Measurements from ENCODE around the gene CACNB4. TPM values are rescaled to one million over a fixed set of nuclear protein-coding genes. Genes with fewer than 3 reads are reported as not detected.

Gene CACNB4
- total and polyA plus RNA-seq, 8 donors = 0.34 to 1.3 (median 0.70) TPM

DNA sequence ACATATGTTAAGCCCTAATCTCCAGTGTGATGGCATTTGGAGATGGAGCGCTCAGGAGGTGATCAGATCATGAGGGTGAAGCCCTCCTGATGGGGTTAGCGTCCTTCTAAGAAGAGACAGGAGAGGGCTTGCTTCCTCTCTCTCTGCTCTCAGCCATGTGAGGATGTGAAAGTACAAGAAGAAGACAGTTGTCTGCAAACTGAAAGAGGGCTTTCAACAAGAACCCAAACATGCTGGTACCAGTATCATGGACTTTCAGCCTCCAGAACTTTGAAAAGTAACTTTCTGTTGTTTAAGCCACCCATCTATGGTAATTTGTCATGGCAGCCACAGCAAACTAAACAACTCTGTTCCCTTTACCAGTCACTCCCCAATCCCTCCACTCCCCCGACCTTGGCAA, 47.4 kb downstream of the CACNB4 start:
- TF ChIP-seq, protein P1, sequence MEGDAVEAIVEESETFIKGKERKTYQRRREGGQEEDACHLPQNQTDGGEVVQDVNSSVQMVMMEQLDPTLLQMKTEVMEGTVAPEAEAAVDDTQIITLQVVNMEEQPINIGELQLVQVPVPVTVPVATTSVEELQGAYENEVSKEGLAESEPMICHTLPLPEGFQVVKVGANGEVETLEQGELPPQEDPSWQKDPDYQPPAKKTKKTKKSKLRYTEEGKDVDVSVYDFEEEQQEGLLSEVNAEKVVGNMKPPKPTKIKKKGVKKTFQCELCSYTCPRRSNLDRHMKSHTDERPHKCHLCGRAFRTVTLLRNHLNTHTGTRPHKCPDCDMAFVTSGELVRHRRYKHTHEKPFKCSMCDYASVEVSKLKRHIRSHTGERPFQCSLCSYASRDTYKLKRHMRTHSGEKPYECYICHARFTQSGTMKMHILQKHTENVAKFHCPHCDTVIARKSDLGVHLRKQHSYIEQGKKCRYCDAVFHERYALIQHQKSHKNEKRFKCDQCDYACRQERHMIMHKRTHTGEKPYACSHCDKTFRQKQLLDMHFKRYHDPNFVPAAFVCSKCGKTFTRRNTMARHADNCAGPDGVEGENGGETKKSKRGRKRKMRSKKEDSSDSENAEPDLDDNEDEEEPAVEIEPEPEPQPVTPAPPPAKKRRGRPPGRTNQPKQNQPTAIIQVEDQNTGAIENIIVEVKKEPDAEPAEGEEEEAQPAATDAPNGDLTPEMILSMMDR (IDR thresholded peaks at IDR 0.05) = no peak
- H3K27me3 ChIP-seq = no peaks in the 10 kb centered on the region
- no peak overlapping the region for H3K27ac ChIP-seq
- FAIRE-seq (no peak), ATAC-seq (no peak), DNase-seq (no peak)
- no peaks in the 10 kb centered on the region for H3K36me3 ChIP-seq
- H3K4me1 ChIP-seq = no peaks in the 10 kb centered on the region
- intact Hi-C loops (cut with DNase I) = no loop called here
- H3K9me3 ChIP-seq = no peaks in the 10 kb centered on the region
- no peak overlapping the region for H3K4me3 ChIP-seq
- WGBS, 2 donors = 92 to 94% methylated on average over 3 of the region's 3 CpGs

GRCh38 chr2:152050915-152051314, 47.9 kb downstream of the CACNB4 start:
- Histone ChIP-seq H3K27ac (no peak overlapping the region), H3K27me3 (no peaks in the 10 kb centered on the region), H3K4me3 (no peak overlapping the region), H3K4me1 (no peaks in the 10 kb centered on the region), H3K9me3 (no peaks in the 10 kb centered on the region), H3K36me3 (no peaks in the 10 kb centered on the region)
- ATAC-seq (no peak), DNase-seq (no peak), FAIRE-seq (no peak)
- TF ChIP-seq, protein P1 (IDR thresholded peaks at IDR 0.05) = no peak
- intact Hi-C loops (cut with DNase I) = no loop called here
- WGBS, 2 donors = 92 to 94% methylated on average over 6 of the region's 6 CpGs

GRCh38 chr2:152050341-152050740, 48.5 kb downstream of the CACNB4 start:
- Histone ChIP-seq H3K36me3 (no peaks in the 10 kb centered on the region), H3K9me3 (no peaks in the 10 kb centered on the region), H3K4me3 (no peak overlapping the region), H3K27me3 (no peaks in the 10 kb centered on the region), H3K4me1 (no peaks in the 10 kb centered on the region), H3K27ac (no peak overlapping the region)
- no peak for DNase-seq
- intact Hi-C loops (cut with DNase I) = no loop called here
- TF ChIP-seq, protein P1 (IDR thresholded peaks at IDR 0.05) = no peak
- WGBS, 2 donors = 60 to 63% methylated on average over 3 of the region's 3 CpGs
- ATAC-seq = no peak
- FAIRE-seq = no peak

DNA sequence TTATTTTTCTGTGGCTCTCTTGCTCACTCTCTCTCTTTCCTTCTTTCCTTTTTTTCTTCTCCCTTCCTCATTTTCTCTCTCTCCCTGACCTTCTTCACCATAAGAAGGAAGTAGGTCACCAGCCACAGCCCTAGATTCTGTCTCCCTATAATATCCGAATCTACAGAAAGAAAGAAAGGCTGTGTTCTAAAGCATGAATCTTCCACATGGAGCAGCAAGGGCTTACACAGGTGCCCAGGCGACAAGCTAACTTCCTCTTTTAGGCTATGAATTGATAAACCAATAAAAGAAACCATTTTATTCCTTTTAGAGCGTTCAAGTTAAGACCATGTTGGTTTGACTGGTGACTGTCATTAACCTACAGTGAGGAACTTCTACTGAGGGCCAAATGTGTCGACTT, 49.3 kb downstream of the CACNB4 start:
- Histone ChIP-seq H3K27me3 (no peaks in the 10 kb centered on the region), H3K9me3 (no peaks in the 10 kb centered on the region), H3K36me3 (no peaks in the 10 kb centered on the region), H3K4me3 (no peak overlapping the region), H3K27ac (no peak overlapping the region), H3K4me1 (no peaks in the 10 kb centered on the region)
- WGBS, 2 donors = 83 to 92% methylated on average over 4 of the region's 4 CpGs
- TF ChIP-seq, protein P1 (IDR thresholded peaks at IDR 0.05) = no peak
- ATAC-seq (no peak), DNase-seq (no peak), FAIRE-seq (no peak)
- intact Hi-C loops (cut with DNase I) = no loop called here

GRCh38 chr2:152047824-152048471, 50.9 kb downstream of the CACNB4 start:
- intact Hi-C loops (cut with DNase I) = no loop called here
- H3K4me3 ChIP-seq = no peak overlapping the region
- 57 to 62% methylated on average over 6 of the region's 6 CpGs for WGBS, 2 donors
- DNase-seq (no peak), FAIRE-seq (no peak), ATAC-seq (peak in 2 of 4 donors; percentile 28 to 30)
- TF ChIP-seq, protein P1 (IDR thresholded peaks at IDR 0.05) = peak in 1 of 4 donors; percentile 14
- no peaks in the 10 kb centered on the region for H3K4me1 ChIP-seq
- H3K27me3 ChIP-seq = no peaks in the 10 kb centered on the region
- no peaks in the 10 kb centered on the region for H3K9me3 ChIP-seq
- no peak overlapping the region for H3K27ac ChIP-seq
- no peaks in the 10 kb centered on the region for H3K36me3 ChIP-seq

All from pancreas (tissue), 10 donors.